ENCODE data around the gene LSAMP. TPM values are rescaled to one million over a fixed set of nuclear protein-coding genes. Genes with fewer than 3 reads are reported as not detected.
A peak's percentile ranks its signal among the peaks of the same experiment; 100 is the strongest.
"Not testable (repeated sequence)": the region's sequence is repeated elsewhere in the genome, so short reads cannot be mapped to it uniquely, and the experiment has no call there.

Gene LSAMP
- total RNA-seq, 1 experiment from 2014 or later = not detected

- in situ Hi-C loops (cut with HindIII; ENCODE audit: low pct_unique_long_range_greater_than_20kb, low sequenced_read_pairs) = no loop called here
- no peak for DNase-seq (ENCODE audit: low read depth)
Observed at GRCh38 chr3:115768661-115769060, 676.6 kb downstream of the LSAMP start.

GRCh38 chr3:115766587-115767482 is 678.5 kb downstream of the LSAMP start:
- DNase-seq (ENCODE audit: low read depth) = peak; percentile 14
- in situ Hi-C loops (cut with HindIII; ENCODE audit: low pct_unique_long_range_greater_than_20kb, low sequenced_read_pairs) = no loop called here

- in situ Hi-C loops (cut with HindIII; ENCODE audit: low pct_unique_long_range_greater_than_20kb, low sequenced_read_pairs) = no loop called here
- DNase-seq (ENCODE audit: low read depth) = no peak
Observed at GRCh38 chr3:115761927-115762305, 683.4 kb downstream of the LSAMP start.

- in situ Hi-C loops (cut with HindIII; ENCODE audit: low pct_unique_long_range_greater_than_20kb, low sequenced_read_pairs) = no loop called here
- no peak for DNase-seq (ENCODE audit: low read depth)
Observed at GRCh38 chr3:115760716-115761115, 684.6 kb downstream of the LSAMP start.

GRCh38 chr3:115758076-115758763 is 687.1 kb downstream of the LSAMP start:
- in situ Hi-C loops (cut with HindIII; ENCODE audit: low pct_unique_long_range_greater_than_20kb, low sequenced_read_pairs) = no loop called here
- no peak for DNase-seq (ENCODE audit: low read depth)

- DNase-seq (ENCODE audit: low read depth); in situ Hi-C loops (cut with HindIII; ENCODE audit: low pct_unique_long_range_greater_than_20kb, low sequenced_read_pairs): not testable (repeated sequence)
Observed at GRCh38 chr3:115752978-115753377, 692.3 kb downstream of the LSAMP start.
